GM20000 (cell line): ENCODE results near the gene SHC4.
"Not testable (repeated sequence)": the region's sequence is repeated elsewhere in the genome, so short reads cannot be mapped to it uniquely, and the experiment has no call there.

Experiments
- DNase-seq: peaks from one replicate; pipeline ENCODE4 v3.0.0; 2012; ENCODE audit warnings: low spot score
- CTCF ChIP-seq: IDR thresholded peaks from 2 replicates; pipeline ENCODE4 v1.5.1; 2012; ENCODE audit warnings: mild to moderate bottlenecking, control low read depth; ENCODE audit errors: extremely low read depth, missing control alignments

The SHC4 gene

GRCh38 chr15:48798319-48798718, 165.4 kb downstream of the SHC4 start:
- no peak for DNase-seq
- no peak for TF ChIP-seq CTCF

GRCh38 chr15:48796930-48797329, 166.8 kb downstream of the SHC4 start:
- DNase-seq = no peak
- no peak for TF ChIP-seq CTCF

GRCh38 chr15:48796521-48796920, 167.2 kb downstream of the SHC4 start:
- DNase-seq = no peak
- no peak for TF ChIP-seq CTCF

GRCh38 chr15:48795901-48796300, 167.8 kb downstream of the SHC4 start:
- TF ChIP-seq CTCF = no peak
- no peak for DNase-seq

GRCh38 chr15:48794697-48795134, 169.0 kb downstream of the SHC4 start:
- DNase-seq = peak; percentile 47
- no peak for TF ChIP-seq CTCF

GRCh38 chr15:48792408-48792807, 171.3 kb downstream of the SHC4 start:
- no peak for DNase-seq
- TF ChIP-seq CTCF = no peak

GRCh38 chr15:48790466-48791115, 173.1 kb downstream of the SHC4 start:
- not testable (repeated sequence) for DNase-seq

GRCh38 chr15:48785712-48786111, 178.0 kb downstream of the SHC4 start:
- no peak for TF ChIP-seq CTCF
- DNase-seq = no peak
